ENCODE results near the gene ILRUN. TPM values are rescaled to one million over a fixed set of nuclear protein-coding genes. Genes with fewer than 3 reads are reported as not detected.
A peak's percentile ranks its signal among the peaks of the same experiment; 100 is the strongest.
"Not testable (repeated sequence)": the region's sequence is repeated elsewhere in the genome, so short reads cannot be mapped to it uniquely, and the experiment has no call there.

ILRUN gene
- total RNA-seq, 1 donor from 2014 or later: 84.4 TPM

GRCh38 chr6:34671801-34672656, 24.5 kb downstream of the ILRUN start:
- Mint-ChIP-seq H3K27me3 (no peaks in the 10 kb centered on the region), H3K9me3 (no peaks in the 10 kb centered on the region)

GRCh38 chr6:34671367-34671766, 25.2 kb downstream of the ILRUN start:
- H3K36me3 Mint-ChIP-seq (ENCODE audit: low read depth): peaks cover 1% of the 10 kb centered on the region
- no peak for TF ChIP-seq CTCF (IDR thresholded peaks at IDR 0.05)
- no peaks in the 10 kb centered on the region for H3K27me3 Mint-ChIP-seq
- no peak for ATAC-seq (ENCODE audit: low read depth)
- ChIA-PET POLR2A (interaction anchor here (0.8 to 6.9 kb wide), 12 partner anchors 9 to 1060 kb away, joined by 3 to 87 read pairs (median 8); partner anchors contain the start of genes BLTP3A, ILRUN and SNRPC), CTCF (interaction anchor here (0.6 kb wide), 1 partner anchor 85 kb away, joined by 4 read pairs; no protein-coding TSS in a partner anchor)
- peak overlapping the region; percentile 74 for H3K4me3 Mint-ChIP-seq
- peak overlapping the region; percentile 97 for H3K27ac Mint-ChIP-seq
- intact Hi-C loops (cut with micrococcal nuclease): loop anchor here (1.0 kb wide), 2 partner anchors 8 to 86 kb away; partner anchors contain the start of gene SNRPC
- peaks cover 84% of the 10 kb centered on the region for H3K4me1 Mint-ChIP-seq
- H3K9me3 Mint-ChIP-seq: no peaks in the 10 kb centered on the region
- DNase-seq: no peak

More at GRCh38 chr6:34671801-34672656, 24.5 kb downstream of the ILRUN start:
- no peak for TF ChIP-seq CTCF (IDR thresholded peaks at IDR 0.05)
- ChIA-PET POLR2A (interaction anchor here (1.0 to 6.9 kb wide), 15 partner anchors 9 to 1060 kb away, joined by 3 to 87 read pairs (median 5); partner anchors contain the start of genes BLTP3A, HMGA1, ILRUN and SNRPC), CTCF (interaction anchor here (0.6 to 1.3 kb wide), 2 partner anchors 10 to 84 kb away, joined by 3 to 4 read pairs; no protein-coding TSS in a partner anchor)
- Mint-ChIP-seq H3K4me1 (peaks cover 78% of the 10 kb centered on the region), H3K27ac (peak overlapping the region; percentile 97), H3K4me3 (peak overlapping the region; percentile 74), H3K36me3 (ENCODE audit: low read depth) (peaks cover 1% of the 10 kb centered on the region)
- ATAC-seq (ENCODE audit: low read depth) (peak; percentile 94), DNase-seq (peak; percentile 49)
- intact Hi-C loops (cut with micrococcal nuclease): loop anchor here (1.0 to 2.0 kb wide), 5 partner anchors 9 to 85 kb away; partner anchors contain the start of gene SNRPC

DNA sequence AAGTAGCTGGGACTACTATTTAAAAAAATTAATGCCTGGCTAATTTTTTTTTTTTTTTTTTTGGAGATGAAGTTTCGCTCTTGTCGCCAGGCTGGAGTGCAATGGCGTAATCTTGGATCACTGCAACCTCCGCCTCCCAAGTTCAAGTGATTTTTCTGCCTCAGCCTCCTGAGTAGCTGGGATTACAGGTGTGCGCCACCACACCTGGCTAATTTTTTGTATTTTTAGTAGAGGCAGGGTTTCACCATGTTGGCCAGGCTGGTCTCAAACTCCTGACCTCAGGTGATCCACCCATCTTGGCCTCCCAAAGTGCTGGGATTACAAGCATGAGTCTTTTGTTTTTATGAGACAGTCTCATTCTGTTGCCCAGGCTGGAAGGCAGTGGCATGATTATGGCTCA, 27.8 kb downstream of the ILRUN start:
- intact Hi-C loops (cut with micrococcal nuclease); H3K4me3 Mint-ChIP-seq; DNase-seq; H3K9me3 Mint-ChIP-seq; ATAC-seq (ENCODE audit: low read depth); CTCF ChIA-PET; H3K27me3 Mint-ChIP-seq; H3K36me3 Mint-ChIP-seq (ENCODE audit: low read depth): not testable (repeated sequence)
- H3K27ac Mint-ChIP-seq: peak overlapping the region; percentile 15
- POLR2A ChIA-PET: interaction anchor here (1.3 kb wide), 1 partner anchor 9 kb away, joined by 3 read pairs; no protein-coding TSS in a partner anchor
- H3K4me1 Mint-ChIP-seq: peaks cover 78% of the 10 kb centered on the region

DNA sequence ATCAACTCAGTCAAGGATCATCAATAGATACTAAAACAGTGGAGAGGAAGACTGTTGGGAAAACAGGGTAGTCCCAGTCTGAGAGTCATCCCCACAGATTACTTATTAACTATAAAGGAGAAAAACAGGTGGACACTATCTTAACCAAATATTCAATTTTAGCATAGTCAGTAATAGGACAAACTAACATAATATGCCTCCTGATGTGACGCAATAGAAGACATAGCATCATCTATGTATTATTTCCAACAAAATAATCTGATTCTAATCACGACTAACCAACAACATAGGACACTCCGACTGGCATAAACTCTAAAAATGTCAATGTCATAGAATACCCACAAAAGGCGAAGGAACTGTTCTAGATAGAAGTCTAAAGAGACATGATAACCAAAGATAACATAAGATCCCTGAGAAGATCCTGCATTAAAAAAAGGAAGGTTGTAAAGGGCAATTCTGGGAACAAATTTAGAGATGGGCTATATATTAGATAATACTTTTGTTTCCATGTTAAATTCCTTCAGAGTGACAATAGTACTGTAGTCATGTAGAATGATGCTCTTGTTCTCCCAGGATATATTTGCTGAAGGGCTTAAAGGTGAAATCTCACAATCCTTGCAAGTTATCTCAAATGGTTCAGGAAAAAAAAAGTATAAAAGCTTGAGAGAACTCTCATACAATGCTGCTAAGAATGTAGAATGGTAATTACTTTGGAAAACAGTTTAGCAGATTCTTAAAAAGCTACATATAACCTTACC, 28.9 kb downstream of the ILRUN start:
- H3K9me3 Mint-ChIP-seq: no peaks in the 10 kb centered on the region
- no peak overlapping the region for H3K27ac Mint-ChIP-seq
- ATAC-seq (ENCODE audit: low read depth) (no peak), DNase-seq (no peak)
- H3K36me3 Mint-ChIP-seq (ENCODE audit: low read depth): no peaks in the 10 kb centered on the region
- peaks cover 75% of the 10 kb centered on the region for H3K4me1 Mint-ChIP-seq
- no peak for TF ChIP-seq CTCF (IDR thresholded peaks at IDR 0.05)
- POLR2A ChIA-PET: interaction anchor here (1.3 kb wide), 2 partner anchors 10 to 29 kb away, joined by 3 to 4 read pairs; no protein-coding TSS in a partner anchor
- H3K4me3 Mint-ChIP-seq: no peak overlapping the region
- intact Hi-C loops (cut with micrococcal nuclease): no loop called here
- H3K27me3 Mint-ChIP-seq: no peaks in the 10 kb centered on the region
- CTCF ChIA-PET: no interaction called here

DNA sequence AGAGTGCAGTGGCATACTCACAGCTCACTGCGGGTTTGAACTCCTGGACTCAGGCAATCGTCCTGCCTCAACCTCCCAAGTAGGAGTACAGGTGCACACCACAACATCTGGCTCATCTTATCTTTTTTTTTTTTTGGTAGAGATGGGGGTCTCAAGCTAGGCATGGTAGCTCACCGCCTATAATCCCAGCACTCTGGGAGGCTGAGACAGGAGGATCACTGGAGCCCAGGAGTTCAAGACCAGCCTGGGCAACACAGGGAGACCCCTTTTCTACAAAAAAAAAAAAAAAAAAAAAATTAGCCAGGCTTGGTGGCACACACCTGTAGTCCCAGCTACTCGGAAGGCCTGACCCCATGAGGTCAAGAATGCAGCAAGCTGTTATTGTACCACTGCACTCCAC, 31.5 kb downstream of the ILRUN start:
- ATAC-seq (ENCODE audit: low read depth): no peak
- ChIA-PET CTCF (no interaction called here), POLR2A (interaction anchor here (1.1 to 2.1 kb wide), 3 partner anchors 9 to 31 kb away, joined by 3 to 8 read pairs (median 4); partner anchors contain the start of gene ILRUN)

More for the DNA sequence above, 31.5 kb downstream of the ILRUN start:
- no peak for TF ChIP-seq CTCF (IDR thresholded peaks at IDR 0.05)
- Mint-ChIP-seq H3K27ac (peak overlapping the region; percentile 68), H3K36me3 (ENCODE audit: low read depth) (peaks cover 3% of the 10 kb centered on the region), H3K4me1 (peaks cover 67% of the 10 kb centered on the region), H3K4me3 (no peak overlapping the region), H3K27me3 (no peaks in the 10 kb centered on the region), H3K9me3 (no peaks in the 10 kb centered on the region)
- DNase-seq: no peak
- intact Hi-C loops (cut with micrococcal nuclease): no loop called here

All from activated B cell treated with CpG ODN at 0.5 μM for 24 hours (primary cell).